ENCODE data around the gene MYCN.

Gene MYCN

GRCh38 chr2:15941871-15942710, 1.7 kb downstream of the MYCN start:
- Histone ChIP-seq H3K36me3 (ENCODE audit: control insufficient read depth, insufficient read depth, low read length, severe bottlenecking) (no peaks in the 10 kb centered on the region), H3K4me1 (ENCODE audit: control insufficient read depth, insufficient read depth, low read length) (peaks cover 8% of the 10 kb centered on the region), H3K4me3 (ENCODE audit: low read length) (peak overlapping the region; percentile 58), H3K27me3 (replicated peaks; ENCODE audit: control insufficient read depth, insufficient read depth, low read length) (peaks cover 48% of the 10 kb centered on the region), H3K9me3 (ENCODE audit: control insufficient read depth, low read length) (no peaks in the 10 kb centered on the region), H3K9ac (ENCODE audit: low read length) (no peak overlapping the region)
- DNase-seq (ENCODE audit: low read depth) = peak; percentile 7

- H3K4me3 ChIP-seq (ENCODE audit: low read length) = no peak overlapping the region
- no peak overlapping the region for H3K9ac ChIP-seq (ENCODE audit: low read length)
- H3K9me3 ChIP-seq (ENCODE audit: control insufficient read depth, low read length) = no peaks in the 10 kb centered on the region
- peaks cover 8% of the 10 kb centered on the region for H3K4me1 ChIP-seq (ENCODE audit: control insufficient read depth, insufficient read depth, low read length)
- DNase-seq (ENCODE audit: low read depth) = no peak
- H3K36me3 ChIP-seq (ENCODE audit: control insufficient read depth, insufficient read depth, low read length, severe bottlenecking) = no peaks in the 10 kb centered on the region
- peaks cover 46% of the 10 kb centered on the region for H3K27me3 ChIP-seq (replicated peaks; ENCODE audit: control insufficient read depth, insufficient read depth, low read length)
Observed at GRCh38 chr2:15942711-15943345, 2.5 kb downstream of the MYCN start.

DNA sequence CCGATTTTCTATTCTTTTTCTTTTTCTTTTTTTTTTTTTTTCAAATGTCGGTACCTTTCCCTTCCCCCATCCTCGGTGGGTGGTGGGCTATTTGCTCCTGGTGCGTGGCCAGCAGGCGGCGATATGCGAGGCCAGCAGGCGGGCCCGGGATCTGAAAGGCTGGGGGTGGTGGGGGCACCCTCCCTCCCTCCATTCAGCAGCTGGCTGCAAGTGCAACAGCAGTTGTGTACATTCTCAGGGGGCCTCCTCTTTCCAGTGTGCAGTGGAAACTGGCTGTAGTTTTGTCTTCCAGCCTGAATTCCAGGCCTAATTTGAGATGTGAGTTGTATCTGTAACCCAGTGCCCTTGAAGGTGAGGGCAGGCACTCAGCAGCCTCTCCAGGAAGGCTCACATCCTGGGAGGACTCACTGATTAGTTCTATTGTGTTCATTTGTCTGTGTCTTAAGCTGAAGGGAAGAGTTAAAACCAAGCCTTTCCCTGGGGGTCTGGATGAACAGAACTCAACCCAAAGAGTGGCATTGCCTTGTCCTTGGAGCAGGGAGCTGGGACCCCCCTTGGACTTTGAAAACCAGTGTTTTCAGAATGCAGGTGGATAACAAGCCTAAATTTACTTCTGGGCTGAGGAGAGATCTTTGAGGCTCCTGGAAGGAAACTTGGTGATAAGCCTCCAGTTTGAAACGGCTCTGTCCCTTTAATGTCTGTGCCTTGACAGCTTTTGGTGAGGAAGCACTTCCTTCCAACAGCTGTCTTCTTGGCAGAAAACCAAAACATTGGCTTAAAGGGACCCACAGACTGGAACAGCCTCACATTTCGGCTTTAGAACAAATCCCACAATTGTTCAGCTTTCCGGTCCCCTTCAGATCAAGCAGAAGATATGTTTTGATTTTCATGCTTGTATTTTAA, 3.3 kb downstream of the MYCN start:
- no peak for DNase-seq (ENCODE audit: low read depth)
- H3K4me3 ChIP-seq (ENCODE audit: low read length) = no peak overlapping the region
- no peak overlapping the region for H3K9ac ChIP-seq (ENCODE audit: low read length)
- H3K27me3 ChIP-seq (replicated peaks; ENCODE audit: control insufficient read depth, insufficient read depth, low read length) = peaks cover 38% of the 10 kb centered on the region
- H3K36me3 ChIP-seq (ENCODE audit: control insufficient read depth, insufficient read depth, low read length, severe bottlenecking) = no peaks in the 10 kb centered on the region
- H3K4me1 ChIP-seq (ENCODE audit: control insufficient read depth, insufficient read depth, low read length) = peaks cover 8% of the 10 kb centered on the region
- H3K9me3 ChIP-seq (ENCODE audit: control insufficient read depth, low read length) = no peaks in the 10 kb centered on the region

GRCh38 chr2:15944325-15945017, 4.1 kb downstream of the MYCN start:
- Histone ChIP-seq H3K9me3 (ENCODE audit: control insufficient read depth, low read length) (no peaks in the 10 kb centered on the region), H3K36me3 (ENCODE audit: control insufficient read depth, insufficient read depth, low read length, severe bottlenecking) (no peaks in the 10 kb centered on the region), H3K4me3 (ENCODE audit: low read length) (no peak overlapping the region)

DNA sequence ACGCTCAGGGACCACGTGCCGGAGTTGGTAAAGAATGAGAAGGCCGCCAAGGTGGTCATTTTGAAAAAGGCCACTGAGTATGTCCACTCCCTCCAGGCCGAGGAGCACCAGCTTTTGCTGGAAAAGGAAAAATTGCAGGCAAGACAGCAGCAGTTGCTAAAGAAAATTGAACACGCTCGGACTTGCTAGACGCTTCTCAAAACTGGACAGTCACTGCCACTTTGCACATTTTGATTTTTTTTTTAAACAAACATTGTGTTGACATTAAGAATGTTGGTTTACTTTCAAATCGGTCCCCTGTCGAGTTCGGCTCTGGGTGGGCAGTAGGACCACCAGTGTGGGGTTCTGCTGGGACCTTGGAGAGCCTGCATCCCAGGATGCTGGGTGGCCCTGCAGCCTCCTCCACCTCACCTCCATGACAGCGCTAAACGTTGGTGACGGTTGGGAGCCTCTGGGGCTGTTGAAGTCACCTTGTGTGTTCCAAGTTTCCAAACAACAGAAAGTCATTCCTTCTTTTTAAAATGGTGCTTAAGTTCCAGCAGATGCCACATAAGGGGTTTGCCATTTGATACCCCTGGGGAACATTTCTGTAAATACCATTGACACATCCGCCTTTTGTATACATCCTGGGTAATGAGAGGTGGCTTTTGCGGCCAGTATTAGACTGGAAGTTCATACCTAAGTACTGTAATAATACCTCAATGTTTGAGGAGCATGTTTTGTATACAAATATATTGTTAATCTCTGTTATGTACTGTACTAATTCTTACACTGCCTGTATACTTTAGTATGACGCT, 5.8 kb downstream of the MYCN start:
- Histone ChIP-seq H3K27me3 (replicated peaks; ENCODE audit: control insufficient read depth, insufficient read depth, low read length) (peaks cover 21% of the 10 kb centered on the region), H3K4me1 (ENCODE audit: control insufficient read depth, insufficient read depth, low read length) (peaks cover 4% of the 10 kb centered on the region), H3K9me3 (ENCODE audit: control insufficient read depth, low read length) (no peaks in the 10 kb centered on the region), H3K9ac (ENCODE audit: low read length) (no peak overlapping the region), H3K4me3 (ENCODE audit: low read length) (no peak overlapping the region), H3K36me3 (ENCODE audit: control insufficient read depth, insufficient read depth, low read length, severe bottlenecking) (no peaks in the 10 kb centered on the region)
- no peak for DNase-seq (ENCODE audit: low read depth)

More at GRCh38 chr2:15944325-15945017, 4.1 kb downstream of the MYCN start:
- Histone ChIP-seq H3K4me1 (ENCODE audit: control insufficient read depth, insufficient read depth, low read length) (peaks cover 8% of the 10 kb centered on the region), H3K27me3 (replicated peaks; ENCODE audit: control insufficient read depth, insufficient read depth, low read length) (peaks cover 30% of the 10 kb centered on the region), H3K9ac (ENCODE audit: low read length) (no peak overlapping the region)
- no peak for DNase-seq (ENCODE audit: low read depth)

DNA sequence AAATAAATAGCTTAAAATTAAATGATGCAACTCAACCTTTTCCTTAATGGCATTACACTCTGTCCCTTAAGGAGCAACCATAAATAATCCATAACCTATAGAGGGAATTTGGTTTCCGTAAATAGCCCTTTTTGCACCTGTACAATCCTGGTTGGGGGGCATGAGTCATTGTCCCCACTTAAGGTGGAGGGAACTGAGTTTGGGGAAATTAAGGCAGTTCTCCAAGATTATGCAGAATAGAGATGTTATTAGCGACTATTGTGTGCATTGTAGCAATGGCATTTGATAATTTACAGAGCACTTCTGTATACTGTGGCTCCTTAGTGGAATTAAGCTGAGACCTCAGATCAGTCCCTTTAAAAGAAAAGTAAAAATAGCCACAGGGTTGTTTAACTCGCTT, 6.6 kb downstream of the MYCN start:
- peaks cover 16% of the 10 kb centered on the region for H3K27me3 ChIP-seq (replicated peaks; ENCODE audit: control insufficient read depth, insufficient read depth, low read length)
- H3K4me3 ChIP-seq (ENCODE audit: low read length) = no peak overlapping the region
- H3K9ac ChIP-seq (ENCODE audit: low read length) = no peak overlapping the region
- peaks cover 2% of the 10 kb centered on the region for H3K4me1 ChIP-seq (ENCODE audit: control insufficient read depth, insufficient read depth, low read length)
- DNase-seq (ENCODE audit: low read depth) = no peak
- no peaks in the 10 kb centered on the region for H3K9me3 ChIP-seq (ENCODE audit: control insufficient read depth, low read length)
- no peaks in the 10 kb centered on the region for H3K36me3 ChIP-seq (ENCODE audit: control insufficient read depth, insufficient read depth, low read length, severe bottlenecking)

- H3K9ac ChIP-seq (ENCODE audit: low read length) = no peak overlapping the region
- peaks cover 13% of the 10 kb centered on the region for H3K27me3 ChIP-seq (replicated peaks; ENCODE audit: control insufficient read depth, insufficient read depth, low read length)
- H3K4me3 ChIP-seq (ENCODE audit: low read length) = no peak overlapping the region
- no peak for DNase-seq (ENCODE audit: low read depth)
- no peaks in the 10 kb centered on the region for H3K4me1 ChIP-seq (ENCODE audit: control insufficient read depth, insufficient read depth, low read length)
- no peaks in the 10 kb centered on the region for H3K36me3 ChIP-seq (ENCODE audit: control insufficient read depth, insufficient read depth, low read length, severe bottlenecking)
- H3K9me3 ChIP-seq (ENCODE audit: control insufficient read depth, low read length) = no peaks in the 10 kb centered on the region
Observed at GRCh38 chr2:15947431-15947830, 7.1 kb downstream of the MYCN start.

DNA sequence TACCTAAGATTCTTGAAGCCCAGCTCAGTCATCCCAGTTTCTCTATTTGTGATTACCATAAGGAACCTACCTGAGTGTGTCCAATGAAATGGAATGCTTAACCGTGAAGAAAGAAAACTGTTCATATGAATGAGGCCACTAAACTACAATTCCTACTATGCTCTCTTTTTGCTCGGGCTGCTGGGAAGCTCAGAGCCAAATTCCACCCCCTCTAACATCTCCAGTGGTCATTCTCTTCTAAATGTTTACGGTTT, 8.3 kb downstream of the MYCN start:
- H3K9me3 ChIP-seq (ENCODE audit: control insufficient read depth, low read length) = no peaks in the 10 kb centered on the region
- H3K4me3 ChIP-seq (ENCODE audit: low read length) = no peak overlapping the region
- DNase-seq (ENCODE audit: low read depth) = no peak
- no peaks in the 10 kb centered on the region for H3K36me3 ChIP-seq (ENCODE audit: control insufficient read depth, insufficient read depth, low read length, severe bottlenecking)
- H3K27me3 ChIP-seq (replicated peaks; ENCODE audit: control insufficient read depth, insufficient read depth, low read length) = peaks cover 8% of the 10 kb centered on the region
- H3K4me1 ChIP-seq (ENCODE audit: control insufficient read depth, insufficient read depth, low read length) = no peaks in the 10 kb centered on the region
- no peak overlapping the region for H3K9ac ChIP-seq (ENCODE audit: low read length)

GRCh38 chr2:15949126-15949525, 8.8 kb downstream of the MYCN start:
- H3K4me3 ChIP-seq (ENCODE audit: low read length) = no peak overlapping the region
- H3K4me1 ChIP-seq (ENCODE audit: control insufficient read depth, insufficient read depth, low read length) = no peaks in the 10 kb centered on the region
- H3K36me3 ChIP-seq (ENCODE audit: control insufficient read depth, insufficient read depth, low read length, severe bottlenecking) = no peaks in the 10 kb centered on the region
- no peak for DNase-seq (ENCODE audit: low read depth)
- no peak overlapping the region for H3K9ac ChIP-seq (ENCODE audit: low read length)
- H3K27me3 ChIP-seq (replicated peaks; ENCODE audit: control insufficient read depth, insufficient read depth, low read length) = peaks cover 8% of the 10 kb centered on the region
- no peaks in the 10 kb centered on the region for H3K9me3 ChIP-seq (ENCODE audit: control insufficient read depth, low read length)

DNA sequence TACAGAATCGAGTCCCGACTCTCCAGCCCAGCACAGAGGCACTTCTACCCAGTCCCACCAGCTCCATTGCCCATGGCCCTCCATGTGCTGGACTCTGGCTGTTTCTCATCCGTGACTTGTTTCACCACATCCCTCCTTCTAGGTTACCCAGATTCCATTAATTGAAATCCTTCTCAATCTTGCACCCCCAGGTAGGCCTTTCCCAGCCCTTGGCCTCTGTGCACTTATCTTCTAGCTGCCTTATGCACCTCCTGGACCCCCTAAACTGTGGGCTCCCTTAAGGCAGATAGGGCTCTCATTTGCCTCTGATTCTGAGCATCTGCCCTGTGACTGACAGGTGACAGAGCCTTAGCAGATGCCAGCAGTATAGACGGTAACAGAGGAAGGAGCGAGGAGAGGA, 9.2 kb downstream of the MYCN start:
- Histone ChIP-seq H3K36me3 (ENCODE audit: control insufficient read depth, insufficient read depth, low read length, severe bottlenecking) (no peaks in the 10 kb centered on the region), H3K4me3 (ENCODE audit: low read length) (no peak overlapping the region), H3K9me3 (ENCODE audit: control insufficient read depth, low read length) (no peaks in the 10 kb centered on the region), H3K4me1 (ENCODE audit: control insufficient read depth, insufficient read depth, low read length) (no peaks in the 10 kb centered on the region), H3K9ac (ENCODE audit: low read length) (no peak overlapping the region), H3K27me3 (replicated peaks; ENCODE audit: control insufficient read depth, insufficient read depth, low read length) (peaks cover 7% of the 10 kb centered on the region)
- no peak for DNase-seq (ENCODE audit: low read depth)

Measured in adipocyte (in vitro differentiated cells).